ENCODE data around the gene NINL.

The NINL gene

GRCh38 chr20:25486377-25486776 lies 99.0 kb downstream of the NINL start:
- TF ChIP-seq CREB1 (IDR thresholded peaks at IDR 0.05; ENCODE audit: low read depth), result no peak
- TF ChIP-seq MAX (IDR thresholded peaks at IDR 0.05), result no peak
- no peak for TF ChIP-seq TEAD4 (IDR thresholded peaks at IDR 0.05)
- no peak for TF ChIP-seq ZBTB7A (IDR thresholded peaks at IDR 0.05; ENCODE audit: low read depth)
- no peak for TF ChIP-seq REST (IDR thresholded peaks at IDR 0.05; ENCODE audit: low read depth)
- no peak for TF ChIP-seq EGR1 (IDR thresholded peaks at IDR 0.05)
- TF ChIP-seq YY1 (IDR thresholded peaks at IDR 0.05; ENCODE audit: low read depth), result no peak
- TF ChIP-seq EP300 (IDR thresholded peaks at IDR 0.05; ENCODE audit: borderline replicate concordance), result no peak
- no peak for TF ChIP-seq TCF12 (IDR thresholded peaks at IDR 0.05; ENCODE audit: low read depth)
- TF ChIP-seq FOXM1 (IDR thresholded peaks at IDR 0.05; ENCODE audit: borderline replicate concordance, low read depth), result no peak
- TF ChIP-seq NFIC (IDR thresholded peaks at IDR 0.05), result no peak
- TF ChIP-seq RAD21 (IDR thresholded peaks at IDR 0.05; ENCODE audit: low read depth), result no peak
- TF ChIP-seq USF1 (IDR thresholded peaks at IDR 0.05), result no peak
- TF ChIP-seq TAF1 (IDR thresholded peaks at IDR 0.05; ENCODE audit: low read depth), result no peak

GRCh38 chr20:25485872-25486271 lies 99.5 kb downstream of the NINL start:
- TF ChIP-seq EGR1 (IDR thresholded peaks at IDR 0.05) (no peak), YY1 (IDR thresholded peaks at IDR 0.05; ENCODE audit: low read depth) (no peak)

- TF ChIP-seq TCF12 (IDR thresholded peaks at IDR 0.05; ENCODE audit: low read depth) (peak; percentile 36; the same call in 1 of the 2 replicates), YY1 (IDR thresholded peaks at IDR 0.05; ENCODE audit: low read depth) (no peak), EP300 (IDR thresholded peaks at IDR 0.05; ENCODE audit: borderline replicate concordance) (peak; percentile 45; the same call in 1 of the 2 replicates), NFIC (IDR thresholded peaks at IDR 0.05) (no peak), USF1 (IDR thresholded peaks at IDR 0.05) (no peak)
These were observed 100.3 kb downstream of the NINL start for GRCh38 chr20:25484911-25485511.

- TF ChIP-seq CREB1 (IDR thresholded peaks at IDR 0.05; ENCODE audit: low read depth), result no peak
- no peak for TF ChIP-seq MAX (IDR thresholded peaks at IDR 0.05)
- no peak for TF ChIP-seq ZBTB7A (IDR thresholded peaks at IDR 0.05; ENCODE audit: low read depth)
- no peak for TF ChIP-seq TCF12 (IDR thresholded peaks at IDR 0.05; ENCODE audit: low read depth)
- no peak for TF ChIP-seq RAD21 (IDR thresholded peaks at IDR 0.05; ENCODE audit: low read depth)
- no peak for TF ChIP-seq EGR1 (IDR thresholded peaks at IDR 0.05)
- no peak for TF ChIP-seq TEAD4 (IDR thresholded peaks at IDR 0.05)
- TF ChIP-seq REST (IDR thresholded peaks at IDR 0.05; ENCODE audit: low read depth), result no peak
- TF ChIP-seq CEBPB (IDR thresholded peaks at IDR 0.05), result no peak
These were observed 101.0 kb downstream of the NINL start for GRCh38 chr20:25484224-25484846.

- no peak for TF ChIP-seq REST (IDR thresholded peaks at IDR 0.05; ENCODE audit: low read depth)
- TF ChIP-seq FOXM1 (IDR thresholded peaks at IDR 0.05; ENCODE audit: borderline replicate concordance, low read depth), result no peak
- TF ChIP-seq NFIC (IDR thresholded peaks at IDR 0.05), result no peak
- no peak for TF ChIP-seq YY1 (IDR thresholded peaks at IDR 0.05; ENCODE audit: low read depth)
- TF ChIP-seq MAX (IDR thresholded peaks at IDR 0.05), result no peak
- TF ChIP-seq ZBTB7A (IDR thresholded peaks at IDR 0.05; ENCODE audit: low read depth), result no peak
- no peak for TF ChIP-seq TAF1 (IDR thresholded peaks at IDR 0.05; ENCODE audit: low read depth)
- no peak for TF ChIP-seq EGR1 (IDR thresholded peaks at IDR 0.05)
- no peak for TF ChIP-seq USF1 (IDR thresholded peaks at IDR 0.05)
- TF ChIP-seq CREB1 (IDR thresholded peaks at IDR 0.05; ENCODE audit: low read depth), result no peak
- no peak for TF ChIP-seq RAD21 (IDR thresholded peaks at IDR 0.05; ENCODE audit: low read depth)
These were observed 101.7 kb downstream of the NINL start for GRCh38 chr20:25483431-25484132.

All from Ishikawa (cell line).